Bronchial epithelial cell (primary cell): ENCODE data around the gene NUP43. TPM values are rescaled to one million over a fixed set of nuclear protein-coding genes. Genes with fewer than 3 reads are reported as not detected.

Experiments used
- DNase-seq: peaks from one replicate; pipeline ENCODE4 v3.0.0-alpha.2; 2010; ENCODE audit warnings: low read depth
- FAIRE-seq: peaks from 2 replicates; lab custom pipeline; 2011; peaks lifted over from hg19 to GRCh38; lab: Jason Lieb, UNC
- H3K27me3 ChIP-seq: 2 replicates; pipeline ENCODE4 v1.5.1; 2011; ENCODE audit warnings: low read length; ENCODE audit not compliant: control insufficient read depth, insufficient read depth
- H3K36me3 ChIP-seq: 2 replicates; pipeline ENCODE4 v1.5.1; 2011; ENCODE audit warnings: low read length; ENCODE audit not compliant: control insufficient read depth, insufficient read depth
- H3K4me3 ChIP-seq: 2 replicates; pipeline ENCODE4 v1.5.1; 2011; ENCODE audit warnings: mild to moderate bottlenecking, low read depth, low read length, control low read depth
- CTCF ChIP-seq: IDR thresholded peaks from 2 replicates; pipeline ENCODE4 v1.5.1; 2011; ENCODE audit warnings: mild to moderate bottlenecking, moderate library complexity, low read length, control low read depth, inconsistent platforms; ENCODE audit not compliant: insufficient read depth, severe bottlenecking
- total RNA-seq: library from RNA; depleted of rRNA; stranded (reverse); fragments of >200 nt; gene quantifications from 2 replicates; pipeline ENCODE4 v1.2.1, GENCODE V29; 2014

The NUP43 gene
- total RNA-seq, 1 donor from 2014 or later, result 13.2 TPM

DNA sequence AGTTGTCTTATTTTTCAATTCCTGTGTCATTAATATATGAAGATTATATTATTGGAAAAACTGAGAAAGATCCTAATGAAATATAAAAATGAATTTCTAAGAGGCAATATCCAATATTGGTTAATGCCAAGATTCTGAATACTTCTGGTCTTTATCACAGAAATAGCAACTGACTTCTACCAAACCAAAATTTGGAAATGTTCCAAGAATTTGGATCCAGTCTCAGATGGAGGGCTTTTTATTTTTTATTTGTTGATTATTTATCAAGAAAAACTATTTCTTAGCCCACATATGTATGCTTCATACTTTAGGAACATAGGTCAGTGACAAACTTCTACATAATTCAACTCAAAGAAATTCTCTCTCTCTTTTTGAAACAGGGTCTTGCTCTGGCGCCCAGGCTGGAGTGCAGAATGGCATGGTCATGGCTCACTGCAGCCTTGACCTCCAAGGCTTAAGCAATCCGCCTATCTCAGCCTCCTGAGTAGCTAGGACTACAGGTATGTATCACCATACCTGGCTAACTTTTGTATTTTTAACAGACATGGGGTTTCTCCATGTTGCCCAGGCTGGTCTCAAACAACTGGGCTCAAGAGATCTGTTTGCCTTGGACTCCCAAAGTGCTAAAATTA lies 13.1 kb downstream of the NUP43 start:
- FAIRE-seq (no peak), DNase-seq (no peak)
- Histone ChIP-seq H3K4me3 (no peak overlapping the region), H3K36me3 (peaks cover 9% of the 10 kb centered on the region), H3K27me3 (no peaks in the 10 kb centered on the region)
- TF ChIP-seq CTCF, result no peak

- FAIRE-seq (no peak), DNase-seq (no peak)
- peaks cover 5% of the 10 kb centered on the region for H3K36me3 ChIP-seq
- no peak overlapping the region for H3K4me3 ChIP-seq
- H3K27me3 ChIP-seq, result no peaks in the 10 kb centered on the region
- TF ChIP-seq CTCF, result no peak
Observed at GRCh38 chr6:149729824-149730223, 16.5 kb downstream of the NUP43 start.

DNA sequence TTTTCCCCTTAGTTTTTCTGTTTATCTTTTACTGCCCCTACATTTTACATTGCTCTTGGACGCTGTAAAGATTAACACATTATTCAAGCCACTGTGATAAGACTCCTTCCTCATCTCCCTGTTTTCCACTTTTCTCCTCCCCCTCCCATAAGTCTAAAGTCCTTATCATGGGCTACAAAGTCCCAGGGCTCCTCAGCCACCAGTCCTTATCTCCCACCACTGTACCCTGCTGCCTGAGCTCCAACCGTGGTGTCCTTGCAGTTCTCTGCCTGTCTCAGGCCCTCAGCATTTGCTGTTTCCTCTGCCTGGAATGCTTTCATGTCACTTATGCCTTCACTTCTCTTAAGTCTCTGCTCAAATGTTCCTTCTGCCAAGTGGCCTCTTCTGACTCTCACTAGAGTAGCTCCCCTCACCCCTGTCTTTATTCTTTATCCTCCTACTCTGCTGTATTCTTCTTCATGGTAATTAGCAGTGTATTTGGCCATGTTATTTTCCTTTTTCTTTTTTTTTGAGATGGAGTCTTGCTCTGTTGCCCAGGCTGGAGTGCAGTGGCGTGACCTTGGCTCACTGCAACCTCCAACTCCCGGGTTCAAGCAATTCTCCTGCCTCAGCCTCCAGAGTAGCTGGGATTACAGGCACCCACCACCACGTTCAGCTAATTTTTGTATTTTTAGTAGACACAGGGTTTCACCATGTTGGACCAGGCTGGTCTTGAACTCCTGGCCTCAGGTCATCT lies 17.7 kb downstream of the NUP43 start:
- DNase-seq, result no peak
- Histone ChIP-seq H3K36me3 (peaks cover 5% of the 10 kb centered on the region), H3K4me3 (no peak overlapping the region), H3K27me3 (no peaks in the 10 kb centered on the region)
- no peak for FAIRE-seq
- TF ChIP-seq CTCF, result no peak

- H3K36me3 ChIP-seq, result peaks cover 5% of the 10 kb centered on the region
- no peak for DNase-seq
- FAIRE-seq, result no peak
Observed at GRCh38 chr6:149727793-149728498, 18.4 kb downstream of the NUP43 start.

DNA sequence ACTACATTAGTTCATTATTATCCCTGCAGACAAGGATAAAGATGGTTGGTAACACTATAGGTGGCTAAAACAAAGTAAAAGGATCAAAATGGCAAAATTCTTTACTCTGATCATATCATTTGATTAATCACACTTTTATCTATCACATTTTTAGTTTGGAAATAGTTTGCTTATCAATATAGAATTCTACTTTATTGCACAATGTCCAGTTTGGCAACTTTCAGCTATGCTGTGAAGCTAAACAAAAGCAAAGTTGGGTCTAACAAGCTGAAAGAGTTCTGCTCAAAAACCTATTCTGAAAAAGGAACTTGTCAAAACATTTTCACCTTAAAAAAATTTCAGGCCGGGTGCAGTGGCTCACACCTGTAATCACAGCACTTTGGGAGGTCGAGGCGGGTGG lies 20.5 kb downstream of the NUP43 start:
- peaks cover 4% of the 10 kb centered on the region for H3K36me3 ChIP-seq
- TF ChIP-seq CTCF, result no peak
- no peak overlapping the region for H3K4me3 ChIP-seq
- no peaks in the 10 kb centered on the region for H3K27me3 ChIP-seq
- FAIRE-seq (no peak), DNase-seq (no peak)

More at GRCh38 chr6:149727793-149728498, 18.4 kb downstream of the NUP43 start:
- Histone ChIP-seq H3K4me3 (no peak overlapping the region), H3K27me3 (no peaks in the 10 kb centered on the region)
- TF ChIP-seq CTCF, result no peak
